GM18505 (cell line): ENCODE measurements around the gene SHOC2.
A peak's percentile ranks its signal among the peaks of the same experiment; 100 is the strongest.

Experiments
- ATAC-seq: cut with Tn5 transposase; IDR thresholded peaks from one replicate; pipeline ENCODE4 v1.9.1; 2021; ENCODE audit not compliant: unreplicated experiment
- POLR2A ChIP-seq: IDR thresholded peaks from 4 replicates; pipeline ENCODE4 v1.6.1; 2011; ENCODE audit warnings: borderline replicate concordance; ENCODE audit not compliant: insufficient read depth, insufficient read length; ENCODE audit errors: extremely low read depth

SHOC2 gene

GRCh38 chr10:110919349-110919931, at the start of gene SHOC2:
Gene SHOC2 (plus strand): TSS chr10:110919604. CDS start chr10:110964359, 44,755 bp downstream.
- peak; percentile 20 for ATAC-seq

GRCh38 chr10:110870823-110871297, 48.5 kb upstream of the SHOC2 start:
- no peak for TF ChIP-seq POLR2A
- ATAC-seq: no peak

More at GRCh38 chr10:110919349-110919931, at the start of gene SHOC2:
- peak; percentile 83 for TF ChIP-seq POLR2A

- ATAC-seq: peak; percentile 71
- TF ChIP-seq POLR2A: peak; percentile 93
Observed at GRCh38 chr10:110871298-110872084, 47.9 kb upstream of the SHOC2 start, which contains the start of gene PDCD4. Gene PDCD4 (plus strand): TSS chr10:110871928. CDS start chr10:110876028, 4,100 bp downstream.

GRCh38 chr10:110872145-110872983, 47.0 kb upstream of the SHOC2 start:
- TF ChIP-seq POLR2A: peak; percentile 37
- peak; percentile 44 for ATAC-seq

GRCh38 chr10:110872984-110873923, 46.1 kb upstream of the SHOC2 start:
- no peak for ATAC-seq
- no peak for TF ChIP-seq POLR2A

- no peak for ATAC-seq
- no peak for TF ChIP-seq POLR2A
Observed at GRCh38 chr10:110873951-110874350, 45.5 kb upstream of the SHOC2 start.

- TF ChIP-seq POLR2A: no peak
- no peak for ATAC-seq
Observed at GRCh38 chr10:110876000-110876399, 43.4 kb upstream of the SHOC2 start.

GRCh38 chr10:110876788-110877187, 42.6 kb upstream of the SHOC2 start:
- no peak for ATAC-seq

GRCh38 chr10:110880012-110880411, 39.4 kb upstream of the SHOC2 start:
- TF ChIP-seq POLR2A: peak; percentile 22
- no peak for ATAC-seq

More at GRCh38 chr10:110876788-110877187, 42.6 kb upstream of the SHOC2 start:
- no peak for TF ChIP-seq POLR2A

GRCh38 chr10:110881247-110881646, 38.2 kb upstream of the SHOC2 start:
- TF ChIP-seq POLR2A: no peak
- ATAC-seq: no peak

GRCh38 chr10:110881905-110882304, 37.5 kb upstream of the SHOC2 start:
- ATAC-seq: no peak
- TF ChIP-seq POLR2A: no peak

GRCh38 chr10:110883924-110884323, 35.5 kb upstream of the SHOC2 start:
- no peak for TF ChIP-seq POLR2A
- ATAC-seq: no peak
